Neural cell (in vitro differentiated cells): Measurements from ENCODE around the gene AK8. TPM values are rescaled to one million over a fixed set of nuclear protein-coding genes. Genes with fewer than 3 reads are reported as not detected.

ENCODE experiments used
- H2AFZ ChIP-seq: fragments of 200-600, 300-800 bp; sonication (generic), shearing (Covaris generic); 2 replicates; pipeline ENCODE4 v1.6.0; 2014; ENCODE audit warnings: low read depth, mild to moderate bottlenecking, antibody characterized with exemption, low read length, moderate library complexity
- H3F3A ChIP-seq: fragments of 200-600 bp; shearing (Covaris generic); 2 replicates; pipeline ENCODE4 v1.6.1; 2016; ENCODE audit warnings: mild to moderate bottlenecking, moderate library complexity, mixed read lengths, antibody characterized with exemption, low read length; ENCODE audit not compliant: insufficient read depth, poor library complexity, severe bottlenecking
- H3K27ac ChIP-seq: fragments of 200-600, 300-800 bp; sonication (generic), shearing (Covaris generic); 2 replicates; pipeline ENCODE4 v1.5.1; 2014; ENCODE audit warnings: mild to moderate bottlenecking, low read length, moderate library complexity
- H3K27me3 ChIP-seq: fragments of 300-800, 200-600 bp; sonication (generic), shearing (Covaris generic); 2 replicates; pipeline ENCODE4 v1.6.0; 2014; ENCODE audit warnings: mild to moderate bottlenecking, low read depth, low read length, moderate library complexity; ENCODE audit not compliant: insufficient read depth
- H3K36me3 ChIP-seq: fragments of 300-800, 200-600 bp; sonication (generic), shearing (Covaris generic); 2 replicates; pipeline ENCODE4 v1.5.1; 2014; ENCODE audit warnings: mild to moderate bottlenecking, antibody characterized with exemption, low read length, moderate library complexity; ENCODE audit not compliant: insufficient read depth
- H3K4me2 ChIP-seq: fragments of 300-800, 200-600 bp; sonication (generic), shearing (Covaris generic); 2 replicates; pipeline ENCODE4 v1.6.0; 2014; ENCODE audit warnings: mild to moderate bottlenecking, low read length
- H3K4me3 ChIP-seq: fragments of 300-800, 200-600 bp; sonication (generic), shearing (Covaris generic); 2 replicates; pipeline ENCODE4 v1.5.1; 2014; ENCODE audit warnings: mild to moderate bottlenecking, low read length, moderate library complexity
- H3K79me2 ChIP-seq: fragments of 200-600 bp; shearing (Covaris generic); replicated peaks from 2 replicates; pipeline ENCODE4 v1.6.0; 2014; ENCODE audit warnings: mild to moderate bottlenecking, low read length, moderate library complexity; ENCODE audit not compliant: insufficient read depth
- H3K9ac ChIP-seq: fragments of 300-800, 200-600 bp; sonication (generic), shearing (Covaris generic); 2 replicates; pipeline ENCODE4 v1.6.1; 2016; ENCODE audit warnings: mild to moderate bottlenecking, low read length, mixed read lengths
- H3K9me2 ChIP-seq: fragments of 200-600 bp; shearing (Covaris generic); 2 replicates; pipeline ENCODE4 v1.6.1; 2016; ENCODE audit warnings: mild to moderate bottlenecking, low read length, mixed read lengths; ENCODE audit not compliant: insufficient read depth
- H3K9me3 ChIP-seq: fragments of 200-600, 300-800 bp; sonication (generic), shearing (Covaris generic); 2 replicates; pipeline ENCODE4 v1.6.1; 2016; ENCODE audit warnings: mild to moderate bottlenecking, mixed run types, low read length, moderate library complexity, mixed read lengths
- H4K20me1 ChIP-seq: fragments of 200-600 bp; shearing (Covaris generic); 2 replicates; pipeline ENCODE4 v1.6.1; 2016; ENCODE audit warnings: mild to moderate bottlenecking, mixed run types; ENCODE audit not compliant: insufficient read depth
- CTCF ChIP-seq: fragments of 450-650 bp; IDR thresholded peaks from 2 replicates; pipeline ENCODE4 v1.5.1; 2014; ENCODE audit warnings: antibody characterized with exemption, mild to moderate bottlenecking, moderate library complexity; ENCODE audit not compliant: poor library complexity, severe bottlenecking
- EP300 ChIP-seq: fragments of 450-650 bp; conservative IDR thresholded peaks from 2 replicates; pipeline ENCODE4 v1.6.1; 2014; ENCODE audit warnings: antibody characterized with exemption, mild to moderate bottlenecking, moderate library complexity; ENCODE audit not compliant: poor library complexity, severe bottlenecking
- EZH2 ChIP-seq: fragments of 200-600, 300-800 bp; shearing (Covaris generic), sonication (generic); IDR thresholded peaks from 2 replicates; pipeline ENCODE4 v1.6.1; 2014; ENCODE audit warnings: antibody characterized with exemption, low read length, borderline replicate concordance, mild to moderate bottlenecking; ENCODE audit not compliant: insufficient read depth, poor library complexity, severe bottlenecking
- MXI1 ChIP-seq: fragments of 450-650 bp; conservative IDR thresholded peaks from 2 replicates; pipeline ENCODE4 v1.6.1; 2014; ENCODE audit warnings: antibody characterized with exemption, mild to moderate bottlenecking; ENCODE audit not compliant: poor library complexity, severe bottlenecking
- POLR2AphosphoS5 ChIP-seq: IDR thresholded peaks from 2 replicates; pipeline ENCODE4 v1.6.1; 2012
- RAD21 ChIP-seq: fragments of 450-650 bp; conservative IDR thresholded peaks from 2 replicates; pipeline ENCODE4 v1.6.1; 2014; ENCODE audit warnings: antibody characterized with exemption, mild to moderate bottlenecking, moderate library complexity
- REST ChIP-seq: IDR thresholded peaks from 2 replicates; pipeline ENCODE4 v1.6.1; 2012; ENCODE audit warnings: borderline replicate concordance
- SMC3 ChIP-seq: fragments of 450-650 bp; conservative IDR thresholded peaks from 2 replicates; pipeline ENCODE4 v1.6.1; 2014; ENCODE audit warnings: antibody characterized with exemption, mild to moderate bottlenecking, moderate library complexity; ENCODE audit not compliant: poor library complexity
- TAF1 ChIP-seq: IDR thresholded peaks from 2 replicates; pipeline ENCODE4 v1.6.1; 2012; ENCODE audit warnings: low read depth
- polyA plus RNA-seq: library from polyadenylated mRNA; depleted of rRNA; stranded (reverse); fragments of >200 nt; gene quantifications from 2 replicates; pipeline ENCODE4 v1.2.3, GENCODE V29; 2014

AK8 gene
- polyA plus RNA-seq, 1 donor from 2014 or later = 0.71 TPM

- TF ChIP-seq CTCF (no peak), RAD21 (no peak)
- H3K4me3 ChIP-seq = no peak overlapping the region
- H4K20me1 ChIP-seq = no peaks in the 10 kb centered on the region
- no peak overlapping the region for H2AFZ ChIP-seq
- no peaks in the 10 kb centered on the region for H3K9me3 ChIP-seq
- no peak overlapping the region for H3K27ac ChIP-seq
- H3K4me2 ChIP-seq = no peak overlapping the region
- no peak overlapping the region for H3K9ac ChIP-seq
- H3K36me3 ChIP-seq = no peaks in the 10 kb centered on the region
- no peaks in the 10 kb centered on the region for H3K9me2 ChIP-seq
- no peaks in the 10 kb centered on the region for H3K27me3 ChIP-seq
- H3F3A ChIP-seq = no peaks in the 10 kb centered on the region
- H3K79me2 ChIP-seq = no peaks in the 10 kb centered on the region
Measured at GRCh38 chr9:132776891-132777290, 101.2 kb downstream of the AK8 start.

GRCh38 chr9:132776268-132776667 is 101.8 kb downstream of the AK8 start:
- no peaks in the 10 kb centered on the region for H4K20me1 ChIP-seq
- no peaks in the 10 kb centered on the region for H3K27me3 ChIP-seq
- TF ChIP-seq EP300 (no peak), CTCF (no peak), TAF1 (no peak), MXI1 (no peak), RAD21 (no peak), SMC3 (no peak)

GRCh38 chr9:132775720-132776119 is 102.4 kb downstream of the AK8 start:
- Histone ChIP-seq H3F3A (no peaks in the 10 kb centered on the region), H3K4me2 (no peak overlapping the region), H3K9ac (no peak overlapping the region), H3K79me2 (no peaks in the 10 kb centered on the region), H3K4me3 (no peak overlapping the region), H3K27ac (no peak overlapping the region), H3K36me3 (no peaks in the 10 kb centered on the region), H3K27me3 (no peaks in the 10 kb centered on the region), H3K9me3 (no peaks in the 10 kb centered on the region), H4K20me1 (no peaks in the 10 kb centered on the region), H3K9me2 (no peaks in the 10 kb centered on the region), H2AFZ (no peak overlapping the region)
- TF ChIP-seq EP300 = no peak
- no peak for TF ChIP-seq MXI1
- TF ChIP-seq RAD21 = no peak
- no peak for TF ChIP-seq SMC3
- TF ChIP-seq REST = no peak
- no peak for TF ChIP-seq EZH2
- TF ChIP-seq TAF1 = no peak
- no peak for TF ChIP-seq POLR2AphosphoS5
- TF ChIP-seq CTCF = no peak

More at GRCh38 chr9:132776268-132776667, 101.8 kb downstream of the AK8 start:
- Histone ChIP-seq H3K9me2 (no peaks in the 10 kb centered on the region), H3K4me2 (no peak overlapping the region), H3K79me2 (no peaks in the 10 kb centered on the region), H3K36me3 (no peaks in the 10 kb centered on the region), H3K4me3 (no peak overlapping the region), H3K27ac (no peak overlapping the region), H2AFZ (no peak overlapping the region), H3K9ac (no peak overlapping the region), H3F3A (no peaks in the 10 kb centered on the region), H3K9me3 (no peaks in the 10 kb centered on the region)
